Stimulated activated naive CD4-positive, alpha-beta T cell treated with Interleukin-2 at 50 U/mL for 16 hours (primary cell): Measurements from ENCODE around the gene SAT1.

ENCODE experiments used
- DNase-seq: peaks from one replicate; lab custom pipeline; 2025; lab: John Stamatoyannopoulos, UW

Gene SAT1

DNA sequence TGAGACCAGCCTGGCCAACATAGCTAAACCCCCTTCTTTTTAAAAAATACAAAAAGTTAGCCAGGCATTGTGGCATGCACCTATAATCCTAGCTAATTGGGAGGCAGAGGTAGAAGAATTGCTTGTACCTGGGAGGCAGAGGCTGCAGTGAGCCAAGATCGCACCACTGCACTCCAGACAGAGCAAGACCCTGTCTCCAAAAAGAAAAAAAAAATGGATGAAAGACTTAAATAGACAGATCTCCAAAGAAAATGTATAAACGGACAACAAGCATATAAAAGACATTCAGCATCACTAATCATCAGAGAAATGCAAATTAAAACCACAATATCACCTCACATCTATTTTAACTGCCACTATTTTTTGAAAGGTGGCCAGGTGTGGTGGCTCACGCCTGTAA, 6.6 kb upstream of the SAT1 start:
- no peak for DNase-seq

DNA sequence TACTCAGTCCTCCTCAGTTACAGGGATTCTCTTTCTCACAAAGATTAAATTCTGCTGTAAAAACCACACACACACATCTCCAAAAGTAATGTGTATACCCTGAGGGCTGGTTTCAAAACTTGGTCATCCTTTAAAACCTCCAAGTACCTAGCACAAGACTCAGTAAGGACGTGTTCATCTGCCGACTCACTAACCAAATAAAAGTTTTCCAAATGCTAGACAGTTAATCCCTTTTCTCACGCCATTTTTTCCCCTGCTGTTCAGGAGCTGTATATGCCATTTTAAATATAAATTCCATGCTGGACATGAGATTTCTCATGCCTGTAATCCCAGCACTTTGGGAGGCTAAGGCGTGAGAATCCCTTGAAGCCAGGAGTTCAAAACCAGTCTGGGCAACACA, 3.9 kb upstream of the SAT1 start:
- no peak for DNase-seq

DNA sequence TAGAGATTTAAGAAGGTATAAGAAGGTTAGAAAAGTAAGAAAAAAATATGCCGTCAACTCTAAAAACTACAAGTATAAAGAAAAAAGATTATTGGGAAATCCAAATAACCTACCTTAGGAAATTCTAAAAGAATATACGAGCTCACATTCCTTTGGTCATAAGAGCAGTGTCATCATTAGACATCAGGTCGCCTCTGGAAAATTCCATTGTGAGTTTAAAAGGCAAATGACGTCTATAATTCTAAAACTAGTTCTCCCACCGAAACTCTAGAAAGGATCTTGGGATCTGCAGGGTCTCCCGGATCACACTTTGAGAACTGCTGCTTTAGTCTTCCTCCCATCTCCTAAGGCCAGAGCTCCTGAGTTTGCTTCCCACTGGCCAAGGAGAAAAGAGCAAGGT, 518 bp upstream of the SAT1 start:
- DNase-seq: no peak

DNA sequence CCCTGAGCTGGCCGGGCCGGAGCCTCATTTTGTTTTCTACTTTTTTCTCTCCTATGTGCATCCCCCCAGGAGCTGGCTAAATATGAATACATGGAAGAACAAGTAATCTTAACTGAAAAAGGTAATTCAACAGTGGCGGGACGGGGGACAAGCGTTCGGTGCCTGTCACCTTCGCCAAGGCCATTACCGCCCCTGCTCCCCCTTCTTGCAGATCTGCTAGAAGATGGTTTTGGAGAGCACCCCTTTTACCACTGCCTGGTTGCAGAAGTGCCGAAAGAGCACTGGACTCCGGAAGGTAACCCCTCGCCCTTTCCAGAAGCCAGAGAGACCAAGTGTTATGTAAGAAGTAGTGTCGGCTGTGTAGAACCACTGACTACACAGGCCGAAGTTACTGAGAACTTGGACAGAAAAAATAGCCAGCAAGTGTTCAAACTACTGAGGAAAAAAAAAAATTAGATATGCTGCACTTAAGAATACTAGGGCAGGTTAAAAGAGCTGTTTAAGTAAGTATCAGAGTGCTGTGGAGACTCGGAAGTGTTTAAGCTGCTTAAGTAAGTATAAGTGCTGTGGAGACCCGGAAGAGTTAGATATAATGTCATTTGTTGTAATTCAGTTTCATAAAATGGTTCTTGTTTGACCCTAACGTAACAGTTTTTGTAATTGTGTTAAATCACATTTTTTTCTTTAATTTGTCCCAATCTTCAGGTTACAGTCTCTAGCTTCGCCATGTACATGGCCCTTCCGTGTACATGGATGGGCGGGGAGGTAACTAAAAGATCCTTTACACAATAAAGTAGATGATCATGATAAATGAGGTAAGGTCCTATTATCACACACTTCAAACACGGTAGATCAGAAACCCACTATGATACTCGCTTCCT, 856 bp downstream of the SAT1 start:
- DNase-seq: no peak

DNA sequence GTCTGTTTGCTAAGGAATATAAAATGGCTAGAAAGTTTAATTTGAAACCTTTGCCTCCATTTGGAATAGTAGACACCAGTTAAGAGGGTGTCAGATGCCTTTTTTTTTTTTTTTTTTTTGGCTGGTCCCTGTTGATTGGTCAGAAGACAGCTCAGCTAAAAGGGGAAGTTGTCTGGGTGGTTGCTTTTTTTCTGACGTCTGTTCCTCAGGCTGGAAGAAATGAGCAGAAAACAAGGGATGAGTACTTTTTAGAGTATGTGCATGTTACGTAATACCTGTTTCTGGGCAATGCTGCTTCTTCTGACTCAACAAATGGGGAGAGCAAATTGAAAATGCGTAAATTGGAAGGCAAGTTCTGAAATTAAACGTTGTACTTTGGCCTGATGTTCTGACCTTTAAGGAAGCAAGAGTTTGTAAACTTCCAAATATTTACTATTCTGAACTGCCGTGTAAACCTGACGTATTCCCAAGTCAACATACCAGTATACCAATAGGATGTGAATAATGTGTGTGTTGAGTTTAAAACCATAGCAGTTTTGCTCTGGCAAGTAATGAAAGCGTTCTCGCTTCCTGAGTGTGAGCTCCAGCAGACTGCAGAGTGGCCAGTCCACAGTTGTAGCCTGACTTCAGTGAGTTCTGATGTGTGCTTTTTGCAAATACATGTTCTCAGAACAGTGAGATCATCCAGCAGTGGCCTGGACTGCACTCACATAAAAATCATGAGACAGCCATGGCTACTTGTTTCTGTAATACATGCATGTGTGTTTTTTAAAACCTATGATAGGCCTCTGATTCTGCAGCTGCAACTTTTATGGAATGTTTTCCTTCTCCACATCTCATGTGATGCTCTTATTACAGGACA, 1.7 kb downstream of the SAT1 start:
- DNase-seq: no peak

DNA sequence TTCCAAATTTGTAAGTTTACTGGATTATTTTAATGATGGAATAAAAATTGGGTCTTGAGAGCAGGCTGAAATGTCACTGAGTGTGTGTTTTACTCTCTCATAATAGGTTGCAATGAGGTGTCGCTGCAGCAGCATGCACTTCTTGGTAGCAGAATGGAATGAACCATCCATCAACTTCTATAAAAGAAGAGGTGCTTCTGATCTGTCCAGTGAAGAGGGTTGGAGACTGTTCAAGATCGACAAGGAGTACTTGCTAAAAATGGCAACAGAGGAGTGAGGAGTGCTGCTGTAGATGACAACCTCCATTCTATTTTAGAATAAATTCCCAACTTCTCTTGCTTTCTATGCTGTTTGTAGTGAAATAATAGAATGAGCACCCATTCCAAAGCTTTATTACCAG, 2.6 kb downstream of the SAT1 start:
- no peak for DNase-seq

DNA sequence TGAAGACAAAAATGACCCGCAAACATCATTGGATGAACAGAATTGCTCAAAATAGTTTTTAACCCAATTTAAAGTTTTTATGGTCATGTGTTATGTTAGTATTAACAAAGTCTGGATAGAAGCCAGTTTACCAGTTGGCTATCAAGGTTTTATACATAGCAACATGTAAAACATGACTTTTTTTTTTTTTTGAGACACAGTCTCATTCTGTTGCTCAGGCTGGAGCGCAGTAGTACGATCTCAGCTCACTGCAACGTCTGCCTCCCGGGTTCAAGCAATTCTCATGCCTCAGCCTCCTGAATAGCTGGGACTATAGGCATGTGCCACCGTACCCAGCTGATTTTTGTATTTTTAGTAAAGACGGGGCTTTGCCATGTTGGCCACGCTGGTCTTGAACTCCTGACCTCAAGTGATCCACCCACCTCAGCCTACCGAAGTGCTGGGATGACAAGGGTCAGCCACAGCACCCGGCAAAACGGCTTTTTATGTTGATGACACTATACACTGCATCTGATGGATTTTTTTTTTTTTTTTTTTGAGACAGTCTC, 3.4 kb downstream of the SAT1 start:
- DNase-seq: no peak

DNA sequence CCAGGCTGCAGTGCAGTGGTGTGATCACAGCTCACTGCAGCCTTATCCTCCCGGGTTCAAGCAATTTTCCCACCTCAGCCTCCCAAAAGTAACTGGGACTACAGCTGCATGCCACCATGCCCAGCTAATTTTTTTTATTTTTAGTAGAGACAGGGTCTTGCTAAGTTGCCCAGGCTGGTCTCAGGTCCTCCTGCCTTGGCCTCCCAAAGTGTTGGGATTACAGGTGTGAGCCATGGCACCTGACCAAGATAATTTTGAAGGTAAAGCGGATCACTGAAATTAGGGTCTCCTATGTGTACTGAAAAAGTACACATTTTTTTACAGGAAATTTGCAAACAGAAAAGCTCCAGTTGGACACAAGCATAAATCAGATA, 4.8 kb downstream of the SAT1 start:
- no peak for DNase-seq

DNA sequence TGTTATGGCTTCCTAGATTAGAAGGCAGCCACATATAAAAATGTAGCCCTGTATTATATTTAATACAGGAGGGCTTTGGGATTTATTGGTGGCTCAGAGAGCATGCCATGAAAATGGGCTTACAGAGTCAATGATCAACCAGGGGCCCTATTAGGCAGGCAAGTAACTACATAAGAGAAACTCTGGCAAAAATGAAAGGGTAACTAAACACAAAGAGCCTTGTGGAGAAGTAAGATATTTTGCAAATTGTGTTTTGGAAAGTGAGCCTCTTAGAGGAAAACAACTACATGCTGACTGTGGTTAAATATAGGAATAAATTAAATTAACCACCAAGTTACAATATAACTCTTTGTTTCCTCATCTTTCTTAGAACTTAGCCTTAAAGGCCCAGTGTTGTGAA, 5.5 kb downstream of the SAT1 start:
- no peak for DNase-seq

DNA sequence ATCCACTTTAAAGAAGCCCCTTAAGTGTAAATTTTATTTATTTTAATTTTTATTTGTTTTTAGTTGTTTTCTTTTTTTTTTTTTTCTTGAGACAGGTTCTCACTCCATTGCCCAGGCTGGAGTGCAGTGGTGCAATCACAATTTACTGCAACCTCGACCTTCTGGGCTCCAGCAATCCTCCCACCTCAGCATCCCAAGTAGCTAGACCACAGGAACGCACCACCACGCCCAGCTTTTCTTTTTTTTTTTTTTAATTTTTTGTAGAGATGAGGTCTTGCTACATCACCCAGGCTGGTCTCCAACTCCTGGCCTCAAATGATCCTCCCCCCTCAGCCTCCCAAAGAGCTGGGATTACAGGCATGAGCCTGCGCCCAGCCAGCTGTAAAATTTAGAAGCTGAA, 6.0 kb downstream of the SAT1 start:
- DNase-seq: no peak

DNA sequence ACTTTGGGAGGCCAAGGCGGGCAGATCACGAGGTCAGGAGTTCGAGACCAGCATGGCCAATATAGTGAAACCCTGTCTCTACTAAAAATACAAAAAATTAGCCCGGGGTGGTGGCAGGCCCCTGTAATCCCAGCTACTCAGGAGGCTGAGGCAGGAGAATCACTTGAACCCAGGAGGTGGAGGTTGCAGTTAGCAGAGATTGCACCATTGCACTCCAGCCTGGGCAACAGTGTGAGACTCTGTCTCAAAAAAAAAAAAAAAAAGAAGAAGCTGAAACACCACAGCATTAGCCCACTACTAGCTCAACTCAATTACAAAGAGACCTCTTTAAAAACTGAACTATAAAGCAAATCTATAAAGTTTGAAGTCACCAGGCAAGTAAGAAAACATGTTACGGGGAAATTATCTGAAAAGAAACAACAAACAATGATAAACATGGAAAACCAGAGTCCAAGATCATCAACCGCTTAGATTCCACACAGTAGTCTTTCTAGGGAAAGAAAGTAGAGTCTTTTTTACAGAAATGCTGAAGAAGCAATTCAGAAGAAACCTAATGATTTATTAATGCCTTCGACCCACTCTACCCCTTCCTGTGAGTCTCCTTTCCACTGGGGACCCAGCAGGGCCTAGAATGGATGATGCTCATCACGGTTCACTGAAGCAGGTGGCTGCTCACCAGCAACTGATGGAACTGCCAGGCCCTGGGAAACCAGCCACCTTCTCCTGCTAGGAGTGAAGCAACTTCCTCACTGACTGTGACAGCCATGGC, 6.6 kb downstream of the SAT1 start:
- no peak for DNase-seq

DNA sequence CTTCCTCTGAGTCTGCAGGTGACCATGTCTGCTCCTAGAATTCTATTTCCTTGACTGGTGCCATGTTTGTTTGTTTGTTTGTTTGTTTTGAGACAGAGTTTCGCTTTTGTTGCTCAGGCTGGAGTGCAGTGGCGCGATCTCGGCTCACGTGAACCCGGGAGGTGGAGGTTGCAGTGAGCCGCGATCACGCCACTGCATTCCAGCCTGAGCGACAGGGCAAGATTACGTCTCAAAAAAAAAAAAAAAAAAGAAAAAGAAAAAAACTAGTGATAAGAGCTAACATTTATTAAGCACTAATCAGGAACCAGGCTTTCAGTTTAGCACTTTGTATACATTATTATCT, 7.2 kb downstream of the SAT1 start:
- no peak for DNase-seq

DNA sequence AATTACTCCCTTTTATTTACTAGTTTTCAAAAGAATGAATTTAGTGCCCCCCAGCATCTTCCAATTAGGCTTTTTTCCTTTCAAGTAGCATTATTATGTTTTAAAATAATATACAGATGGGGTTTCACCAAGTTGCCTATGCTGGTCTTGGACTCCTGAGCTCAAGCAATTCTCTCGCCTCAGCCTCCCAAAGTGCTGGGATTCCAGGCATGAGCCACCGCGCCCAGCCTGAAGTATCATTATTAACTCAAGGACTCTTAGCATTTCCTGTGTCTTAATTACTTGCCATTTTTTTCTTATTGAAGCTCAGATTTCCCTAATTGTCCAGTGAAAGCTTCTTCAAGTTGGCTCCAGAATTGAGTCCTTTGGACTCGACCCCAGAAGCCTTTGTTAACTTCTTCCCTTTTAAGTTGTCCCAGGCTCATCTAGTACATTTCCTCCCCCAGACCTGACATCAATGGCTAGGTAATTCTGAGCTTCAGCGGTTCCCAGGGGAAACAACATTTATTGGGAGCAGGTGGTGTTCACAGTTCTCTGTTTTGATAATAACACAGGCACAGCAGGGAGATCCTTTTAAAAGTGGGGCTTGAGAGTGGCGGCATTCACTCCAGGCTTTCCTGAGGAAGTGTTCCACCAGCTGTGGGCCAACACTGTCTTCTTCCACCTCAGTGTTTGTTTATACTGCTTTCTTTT, 10.0 kb downstream of the SAT1 start:
- DNase-seq: no peak

DNA sequence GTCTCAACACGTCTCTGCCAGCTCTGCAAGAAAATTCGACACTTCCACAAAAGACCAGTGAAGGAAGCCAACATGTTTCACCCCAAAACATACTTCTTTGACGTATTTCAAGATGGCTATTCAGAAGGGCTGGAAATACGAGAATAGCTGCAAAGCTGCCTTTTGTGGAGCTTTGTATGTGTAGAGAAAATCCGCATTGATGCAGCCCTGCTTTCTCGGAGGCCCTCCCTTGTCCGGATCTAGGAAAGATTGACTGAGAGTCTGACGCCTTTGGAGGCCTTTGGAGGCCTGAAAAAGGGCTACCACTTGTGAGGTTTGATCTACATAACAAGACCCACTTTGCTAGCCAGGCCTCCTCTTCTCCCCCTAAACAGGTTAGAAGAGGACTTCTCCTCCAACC, 12.2 kb downstream of the SAT1 start:
- no peak for DNase-seq

DNA sequence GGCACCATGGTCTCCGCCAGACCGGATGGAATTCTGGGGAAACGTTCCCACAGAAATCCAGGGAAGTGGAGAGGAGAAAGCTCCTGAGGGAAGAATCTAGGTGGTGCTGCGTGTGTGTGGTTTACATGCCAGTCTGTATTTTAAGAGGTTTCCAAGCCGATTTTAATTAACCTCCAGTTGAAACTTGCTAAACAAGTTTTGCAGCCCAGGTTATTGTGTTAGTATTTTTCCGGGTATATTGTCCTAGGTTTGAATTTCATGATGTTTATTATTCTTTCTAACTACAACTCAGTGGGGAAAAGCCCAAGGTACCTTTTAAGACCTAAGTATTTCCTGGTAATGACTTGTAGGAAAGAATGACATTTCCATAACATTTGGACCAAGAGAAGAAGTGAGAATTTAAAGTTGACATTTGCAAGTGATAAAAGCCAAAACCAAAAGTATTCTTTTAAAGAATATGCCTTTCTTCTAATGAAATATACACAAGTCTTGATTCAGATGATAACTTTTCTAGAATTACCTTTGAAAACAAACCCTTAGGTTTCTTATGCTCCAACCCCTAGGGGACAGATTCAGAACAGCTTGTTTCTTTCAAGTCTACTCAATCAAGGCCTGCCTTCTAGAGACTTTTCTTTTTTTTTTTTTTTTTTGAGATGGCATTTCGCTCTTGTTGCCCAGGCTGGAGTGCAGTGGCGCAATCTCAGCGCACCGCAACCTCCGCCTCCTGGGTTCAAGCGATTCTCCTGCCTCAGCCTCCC, 14.6 kb downstream of the SAT1 start:
- no peak for DNase-seq

DNA sequence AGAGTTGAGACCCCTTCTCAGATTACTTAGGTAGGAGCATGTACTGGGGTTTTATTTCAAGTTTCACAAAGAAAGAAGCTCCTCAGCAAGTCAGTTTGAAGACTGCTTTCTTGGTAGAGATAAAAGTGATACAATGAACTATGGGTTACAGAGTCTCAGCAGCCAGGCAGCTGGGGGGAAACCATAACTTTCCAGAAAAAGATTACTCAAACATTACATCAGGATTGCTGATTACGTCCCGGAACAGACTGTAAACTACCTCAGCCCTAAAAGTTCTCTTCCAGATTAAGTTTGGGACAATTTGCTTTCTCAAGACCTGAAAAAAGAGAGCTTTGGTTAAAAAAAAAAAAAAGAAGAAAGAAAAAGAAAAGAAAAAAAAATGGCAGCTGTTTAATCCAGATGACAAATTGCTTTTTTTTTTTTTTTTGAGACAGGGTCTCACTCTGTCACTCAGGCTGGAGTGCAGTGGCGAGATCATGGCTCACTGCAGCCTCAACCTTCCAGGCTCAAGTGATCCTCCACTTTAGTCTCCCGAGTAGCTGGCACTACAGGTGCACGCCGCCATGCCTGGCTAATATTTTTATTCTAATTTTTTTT, 16.6 kb downstream of the SAT1 start:
- no peak for DNase-seq

DNA sequence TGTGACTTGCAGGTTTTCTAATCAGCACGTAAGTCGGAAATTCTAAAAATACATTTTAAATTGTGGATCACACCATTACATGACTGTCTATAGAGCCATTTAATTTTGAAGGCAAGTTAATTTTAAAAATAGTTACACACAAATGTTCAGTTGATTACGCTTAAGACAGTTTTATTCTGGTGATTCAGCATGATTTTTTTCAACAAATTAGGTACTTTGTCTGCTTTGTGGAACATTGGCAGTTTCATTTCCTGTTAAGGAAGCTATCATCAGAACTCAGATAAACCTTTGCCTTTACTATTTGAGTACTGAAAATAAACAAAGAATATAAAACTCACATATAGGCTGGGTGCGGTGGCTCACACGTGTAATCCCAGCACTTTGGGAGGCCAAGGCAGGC, 19.5 kb downstream of the SAT1 start:
- DNase-seq: no peak

DNA sequence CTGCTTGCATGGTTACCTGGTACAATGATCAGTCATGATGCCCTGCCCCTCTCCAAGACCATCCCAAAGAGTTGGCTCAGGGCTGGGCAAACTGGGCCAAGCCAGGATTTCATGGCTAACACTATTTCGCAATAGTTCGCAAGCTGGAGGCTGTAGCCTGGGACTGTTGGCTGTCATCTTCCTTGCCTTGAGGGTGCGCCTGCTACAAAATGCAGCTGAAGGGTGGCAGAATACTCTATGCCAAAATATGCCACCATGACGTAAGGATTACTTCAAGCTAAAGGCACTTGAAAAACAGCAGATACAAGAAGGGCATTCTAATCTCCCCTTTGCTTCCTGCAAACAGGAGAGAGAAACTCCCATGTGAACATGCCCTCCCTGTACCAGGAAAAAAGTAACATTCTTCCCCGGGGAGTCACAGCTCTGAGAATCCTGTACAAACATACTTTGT, 21.0 kb downstream of the SAT1 start:
- DNase-seq: no peak

DNA sequence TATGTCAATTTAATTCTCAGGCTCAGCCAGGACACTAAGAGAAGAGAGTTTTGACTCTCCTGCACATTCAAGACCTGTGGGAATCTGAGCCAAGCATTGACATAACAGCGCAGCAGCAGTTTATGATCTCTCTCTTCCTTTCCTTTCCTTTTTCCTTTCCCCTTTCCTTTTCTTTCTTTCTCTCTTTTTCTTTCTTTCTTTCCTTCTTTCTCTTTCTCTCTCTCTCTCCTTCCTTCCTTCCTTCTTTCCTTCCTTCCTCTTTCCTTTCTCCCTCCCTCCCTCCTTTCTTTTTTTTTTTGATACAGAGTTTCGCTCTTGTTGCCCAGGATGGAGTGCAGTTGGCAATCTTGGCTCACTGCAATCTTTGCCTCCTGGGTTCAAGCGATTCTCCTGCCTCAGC, 21.6 kb downstream of the SAT1 start:
- no peak for DNase-seq

DNA sequence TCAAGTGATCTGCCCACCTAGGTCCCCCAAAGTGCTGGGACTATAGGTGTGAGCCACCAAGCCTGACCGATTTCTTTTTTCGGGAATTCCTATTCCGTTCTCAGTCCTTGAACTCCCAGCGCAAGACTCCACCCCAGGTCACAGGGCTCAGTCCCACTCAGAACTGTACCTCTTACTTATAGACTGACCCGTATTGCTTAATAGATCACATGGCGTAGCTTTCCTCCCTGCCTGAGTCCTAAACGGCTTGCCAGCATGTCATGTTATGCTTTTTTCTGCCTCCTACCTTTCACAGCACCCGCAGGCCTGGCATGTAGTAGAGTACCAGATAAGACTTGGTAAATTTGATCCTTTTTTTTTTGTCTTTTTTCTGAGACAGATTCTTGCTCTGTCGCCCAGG, 22.4 kb downstream of the SAT1 start:
- no peak for DNase-seq

DNA sequence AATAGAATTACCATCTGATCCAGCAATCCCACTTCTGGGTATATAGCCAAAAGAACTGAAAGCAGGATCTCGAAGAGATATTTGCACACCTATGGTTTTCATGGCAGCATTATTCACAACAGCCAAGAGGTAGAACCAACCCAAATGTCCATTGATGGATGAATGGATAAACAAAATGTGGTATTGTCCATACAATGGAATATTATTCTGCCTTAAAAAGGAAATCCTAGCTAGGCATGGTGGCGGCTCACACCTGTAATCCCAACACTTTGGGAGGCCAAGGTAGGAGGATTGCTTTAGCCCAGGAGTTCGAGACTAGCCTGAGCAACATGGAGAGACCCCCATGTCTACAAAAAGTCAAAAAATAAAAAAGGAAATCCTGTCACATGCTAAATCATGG, 27.3 kb downstream of the SAT1 start:
- DNase-seq: no peak
